ENCODE data around the gene RBBP7.

DNA sequence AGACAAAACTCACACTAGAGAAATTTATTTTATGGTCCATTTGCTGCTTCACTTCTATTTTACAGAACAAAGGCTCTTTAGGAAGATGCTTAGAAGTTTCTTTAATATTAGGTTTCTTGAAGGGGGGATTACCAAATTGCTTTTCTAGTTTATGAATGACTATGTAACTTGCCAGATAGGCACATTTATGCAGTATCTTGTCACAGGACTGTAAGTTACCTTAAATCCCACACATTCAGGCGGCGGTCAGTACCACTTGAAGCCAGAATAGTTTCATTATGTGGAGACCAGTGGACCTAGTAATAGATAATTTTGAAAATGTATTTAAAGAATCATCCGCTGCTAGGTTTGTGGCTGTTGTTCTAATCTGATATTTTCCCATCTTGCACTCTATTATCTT lies 18.3 kb downstream of the RBBP7 start:
- TF ChIP-seq, protein P1, sequence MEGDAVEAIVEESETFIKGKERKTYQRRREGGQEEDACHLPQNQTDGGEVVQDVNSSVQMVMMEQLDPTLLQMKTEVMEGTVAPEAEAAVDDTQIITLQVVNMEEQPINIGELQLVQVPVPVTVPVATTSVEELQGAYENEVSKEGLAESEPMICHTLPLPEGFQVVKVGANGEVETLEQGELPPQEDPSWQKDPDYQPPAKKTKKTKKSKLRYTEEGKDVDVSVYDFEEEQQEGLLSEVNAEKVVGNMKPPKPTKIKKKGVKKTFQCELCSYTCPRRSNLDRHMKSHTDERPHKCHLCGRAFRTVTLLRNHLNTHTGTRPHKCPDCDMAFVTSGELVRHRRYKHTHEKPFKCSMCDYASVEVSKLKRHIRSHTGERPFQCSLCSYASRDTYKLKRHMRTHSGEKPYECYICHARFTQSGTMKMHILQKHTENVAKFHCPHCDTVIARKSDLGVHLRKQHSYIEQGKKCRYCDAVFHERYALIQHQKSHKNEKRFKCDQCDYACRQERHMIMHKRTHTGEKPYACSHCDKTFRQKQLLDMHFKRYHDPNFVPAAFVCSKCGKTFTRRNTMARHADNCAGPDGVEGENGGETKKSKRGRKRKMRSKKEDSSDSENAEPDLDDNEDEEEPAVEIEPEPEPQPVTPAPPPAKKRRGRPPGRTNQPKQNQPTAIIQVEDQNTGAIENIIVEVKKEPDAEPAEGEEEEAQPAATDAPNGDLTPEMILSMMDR (IDR thresholded peaks at IDR 0.05) = no peak
- TF ChIP-seq POLR2A (IDR thresholded peaks at IDR 0.05) = no peak
- TF ChIP-seq POLR2AphosphoS5 (IDR thresholded peaks at IDR 0.05) = no peak
